Spinal cord (tissue), 10 donors: ENCODE data around the gene ARG2. TPM values are rescaled to one million over a fixed set of nuclear protein-coding genes. Genes with fewer than 3 reads are reported as not detected.
"Not testable (repeated sequence)": the region's sequence is repeated elsewhere in the genome, so short reads cannot be mapped to it uniquely, and the experiment has no call there.

Source experiments
- DNase-seq, 6 donors: peaks; one replicate each; pipeline versions ENCODE4 v3.0.0 to v3.0.0-alpha.2; 2013 to 2015; ENCODE audit warnings: low spot score in 6 of 6, low read depth in 4 of 6
- H3K27ac ChIP-seq: one replicate; pipeline ENCODE4 v1.5.1; 2013; ENCODE audit warnings: low read depth, low read length, control low read depth
- H3K27me3 ChIP-seq: one replicate; pipeline ENCODE4 v1.6.1; 2013; ENCODE audit warnings: low read length; ENCODE audit not compliant: control insufficient read depth, insufficient read depth
- H3K36me3 ChIP-seq: one replicate; pipeline ENCODE4 v1.6.1; 2013; ENCODE audit warnings: low read length; ENCODE audit not compliant: control insufficient read depth, insufficient read depth
- H3K4me1 ChIP-seq: one replicate; pipeline ENCODE4 v1.6.1; 2013; ENCODE audit warnings: low read length; ENCODE audit not compliant: control insufficient read depth, insufficient read depth
- H3K4me3 ChIP-seq: one replicate; pipeline ENCODE4 v1.5.1; 2013; ENCODE audit warnings: low read depth, low read length, control low read depth
- H3K9me3 ChIP-seq: one replicate; pipeline ENCODE4 v1.6.1; 2013; ENCODE audit warnings: low read length; ENCODE audit not compliant: control insufficient read depth, insufficient read depth
- WGBS: methylation state at CpG from one replicate; pipeline ENCODE4 v1.1.5; 2013; ENCODE audit warnings: missing lambda C conversion rate; ENCODE audit not compliant: insufficient coverage; 5-methylcytosine and 5-hydroxymethylcytosine counted together
- polyA plus RNA-seq, 2 donors: library from polyadenylated mRNA; unstranded; fragments of 120-200 nt; gene quantifications; one replicate each; pipeline ENCODE4 v1.2.1, GENCODE V29; 2013; ENCODE audit not compliant: insufficient read length in 2 of 2
- total RNA-seq, 2 donors: library from RNA; depleted of rRNA in 1 of 2; stranded (reverse); fragments of 120-200 nt in 1 of 2; fragments of >200 nt in 1 of 2; gene quantifications; one replicate each; pipeline versions ENCODE4 v1.2.3 to v1.2.4, GENCODE V29; 2013 to 2014
- donor health status: healthy.

The ARG2 gene
- total and polyA plus RNA-seq, 4 donors: 8.4 to 31.2 (median 22.8) TPM

- no peaks in the 10 kb centered on the region for H3K9me3 ChIP-seq
- no peaks in the 10 kb centered on the region for H3K27me3 ChIP-seq
- 90% methylated on average over 6 of the region's 6 CpGs for WGBS
- peak in 5 of 6 donors; percentile 32 to 76 (median 35) for DNase-seq
- H3K4me3 ChIP-seq: no peak overlapping the region
- peaks cover 4% of the 10 kb centered on the region for H3K4me1 ChIP-seq
- no peak overlapping the region for H3K27ac ChIP-seq
- H3K36me3 ChIP-seq: peaks cover 48% of the 10 kb centered on the region
These were observed 35.7 kb upstream of the ARG2 start for GRCh38 chr14:67583711-67584644.

GRCh38 chr14:67584978-67585377 lies 34.7 kb upstream of the ARG2 start:
- H3K4me3 ChIP-seq: no peak overlapping the region
- H3K27me3 ChIP-seq: no peaks in the 10 kb centered on the region
- 50% methylated on average over 1 of the region's 3 CpGs for WGBS
- H3K36me3 ChIP-seq: peaks cover 40% of the 10 kb centered on the region
- H3K9me3 ChIP-seq: no peaks in the 10 kb centered on the region
- peaks cover 4% of the 10 kb centered on the region for H3K4me1 ChIP-seq
- no peak overlapping the region for H3K27ac ChIP-seq
- peak in 2 of 6 donors; percentile 10 to 40 for DNase-seq

GRCh38 chr14:67586369-67586768 lies 33.4 kb upstream of the ARG2 start:
- 82% methylated on average over 3 of the region's 4 CpGs for WGBS
- no peaks in the 10 kb centered on the region for H3K27me3 ChIP-seq
- no peak overlapping the region for H3K27ac ChIP-seq
- no peak overlapping the region for H3K4me3 ChIP-seq
- H3K9me3 ChIP-seq: no peaks in the 10 kb centered on the region
- peaks cover 4% of the 10 kb centered on the region for H3K4me1 ChIP-seq
- peaks cover 35% of the 10 kb centered on the region for H3K36me3 ChIP-seq
- DNase-seq: no peak

- Histone ChIP-seq H3K4me3 (no peak overlapping the region), H3K27me3 (no peaks in the 10 kb centered on the region), H3K27ac (no peak overlapping the region), H3K4me1 (peaks cover 4% of the 10 kb centered on the region), H3K36me3 (peaks cover 36% of the 10 kb centered on the region), H3K9me3 (no peaks in the 10 kb centered on the region)
- no CpG with 5 or more reads among the region's 2 CpGs for WGBS
- DNase-seq: no peak
These were observed 30.4 kb upstream of the ARG2 start for GRCh38 chr14:67589204-67589770.

GRCh38 chr14:67593650-67594049 lies 26.1 kb upstream of the ARG2 start:
- DNase-seq, H3K27me3 ChIP-seq, H3K4me3 ChIP-seq, H3K27ac ChIP-seq, H3K4me1 ChIP-seq, H3K9me3 ChIP-seq: not testable (repeated sequence)
- H3K36me3 ChIP-seq: peaks cover 29% of the 10 kb centered on the region
- WGBS: no CpG with 5 or more reads among the region's 1 CpG

GRCh38 chr14:67595392-67595791 lies 24.3 kb upstream of the ARG2 start:
- H3K36me3 ChIP-seq: peaks cover 24% of the 10 kb centered on the region
- no peaks in the 10 kb centered on the region for H3K27me3 ChIP-seq
- WGBS: 100% methylated on average over 2 of the region's 2 CpGs
- no peak overlapping the region for H3K4me3 ChIP-seq
- no peaks in the 10 kb centered on the region for H3K9me3 ChIP-seq
- H3K4me1 ChIP-seq: peaks cover 2% of the 10 kb centered on the region
- no peak for DNase-seq
- no peak overlapping the region for H3K27ac ChIP-seq

GRCh38 chr14:67599698-67600561 lies 19.8 kb upstream of the ARG2 start, which contains the start of gene PIGH:
PIGH (minus strand) TSS chr14:67600268; CDS start chr14:67600203, 65 bp downstream.
- Histone ChIP-seq H3K9me3 (no peaks in the 10 kb centered on the region), H3K4me3 (peak within 1 kb of the TSS; percentile 87), H3K27ac (peak within 1 kb of the TSS; percentile 89), H3K27me3 (no peaks in the 10 kb centered on the region), H3K4me1 (peaks cover 7% of the 10 kb centered on the region), H3K36me3 (peaks cover 2% of the 10 kb centered on the region)
- DNase-seq: peak in 5 of 6 donors; percentile 77 to 97 (median 83)
- WGBS: 2% methylated on average over 74 of the region's 77 CpGs

- not testable (repeated sequence) for H3K9me3 ChIP-seq, H3K27me3 ChIP-seq, H3K4me1 ChIP-seq, H3K36me3 ChIP-seq, DNase-seq
- peak overlapping the region; percentile 89 for H3K27ac ChIP-seq
- peak overlapping the region; percentile 87 for H3K4me3 ChIP-seq
- 95% methylated on average over 4 of the region's 21 CpGs for WGBS
These were observed 19.2 kb upstream of the ARG2 start for GRCh38 chr14:67600562-67600974.

- no CpG with 5 or more reads among the region's 7 CpGs for WGBS
- Histone ChIP-seq H3K27me3 (no peaks in the 10 kb centered on the region), H3K27ac (no peak overlapping the region), H3K4me1 (peaks cover 7% of the 10 kb centered on the region), H3K36me3 (peaks cover 2% of the 10 kb centered on the region), H3K4me3 (no peak overlapping the region), H3K9me3 (no peaks in the 10 kb centered on the region)
- DNase-seq: no peak
These were observed 17.6 kb upstream of the ARG2 start for GRCh38 chr14:67602076-67602475.
